HAP-1 (cell line): Measurements from ENCODE around the gene CHST3.
"Not testable (repeated sequence)": the region's sequence is repeated elsewhere in the genome, so short reads cannot be mapped to it uniquely, and the experiment has no call there.

Source experiments
- DNase-seq, 2 experiments: peaks; one replicate each; pipeline ENCODE4 v3.0.0-alpha.2; 2016 to 2020; ENCODE audit warnings: low spot score in 2 of 2
- H3K27me3 ChIP-seq: fragments of 250-450 bp; sonication (Bioruptor Pico); 2 replicates; pipeline ENCODE4 v1.5.1; 2020; ENCODE audit warnings: low read depth, mild to moderate bottlenecking, moderate library complexity
- H3K36me3 ChIP-seq: fragments of 250-450 bp; sonication (Bioruptor Pico); replicated peaks from 2 replicates; pipeline ENCODE4 v1.5.1; 2020; ENCODE audit warnings: mild to moderate bottlenecking
- H3K4me1 ChIP-seq: fragments of 250-450 bp; sonication (Bioruptor Pico); 2 replicates; pipeline ENCODE4 v1.5.1; 2020; ENCODE audit warnings: mild to moderate bottlenecking
- H3K4me3 ChIP-seq: fragments of 250-450 bp; sonication (Bioruptor Pico); 2 replicates; pipeline ENCODE4 v1.5.1; 2020; ENCODE audit warnings: mild to moderate bottlenecking, moderate library complexity
- H3K9me3 ChIP-seq: fragments of 250-450 bp; sonication (Bioruptor Pico); 2 replicates; pipeline ENCODE4 v1.5.1; 2020; ENCODE audit warnings: mild to moderate bottlenecking, moderate library complexity
- in situ Hi-C: fragments of 300-500 bp; cut with MboI; formaldehyde crosslinking; loops from 3 replicates; pipeline ENCODE4 v1.14.3; 2020; ENCODE audit warnings: low sequenced_read_pairs, inconsistent platforms, mixed read lengths

CHST3 gene

GRCh38 chr10:72020914-72021809, 57.0 kb downstream of the CHST3 start:
- Histone ChIP-seq H3K4me3 (no peak overlapping the region), H3K27me3 (no peaks in the 10 kb centered on the region), H3K9me3 (no peaks in the 10 kb centered on the region), H3K4me1 (no peaks in the 10 kb centered on the region), H3K36me3 (no peaks in the 10 kb centered on the region)
- in situ Hi-C loops, result no loop called here
- DNase-seq, result no peak

GRCh38 chr10:72022228-72022627, 58.0 kb downstream of the CHST3 start:
- Histone ChIP-seq H3K27me3 (no peaks in the 10 kb centered on the region), H3K9me3 (no peaks in the 10 kb centered on the region), H3K36me3 (no peaks in the 10 kb centered on the region), H3K4me1 (no peaks in the 10 kb centered on the region), H3K4me3 (no peak overlapping the region)
- no peak for DNase-seq
- in situ Hi-C loops, result no loop called here

GRCh38 chr10:72024596-72024995, 60.4 kb downstream of the CHST3 start:
- Histone ChIP-seq H3K27me3 (no peaks in the 10 kb centered on the region), H3K36me3 (no peaks in the 10 kb centered on the region), H3K4me1 (no peaks in the 10 kb centered on the region), H3K9me3 (no peaks in the 10 kb centered on the region), H3K4me3 (no peak overlapping the region)
- DNase-seq, result no peak
- in situ Hi-C loops, result no loop called here

- in situ Hi-C loops, result no loop called here
- H3K27me3 ChIP-seq, result no peaks in the 10 kb centered on the region
- H3K4me3 ChIP-seq, result no peak overlapping the region
- no peaks in the 10 kb centered on the region for H3K9me3 ChIP-seq
- H3K4me1 ChIP-seq, result no peaks in the 10 kb centered on the region
- DNase-seq, result no peak
- H3K36me3 ChIP-seq, result no peaks in the 10 kb centered on the region
Measured at GRCh38 chr10:72025400-72025799, 61.2 kb downstream of the CHST3 start.

GRCh38 chr10:72025832-72026231, 61.6 kb downstream of the CHST3 start:
- DNase-seq, result no peak
- in situ Hi-C loops, result no loop called here
- no peaks in the 10 kb centered on the region for H3K27me3 ChIP-seq
- no peaks in the 10 kb centered on the region for H3K4me1 ChIP-seq
- H3K4me3 ChIP-seq, result no peak overlapping the region
- H3K9me3 ChIP-seq, result no peaks in the 10 kb centered on the region
- no peaks in the 10 kb centered on the region for H3K36me3 ChIP-seq

- H3K9me3 ChIP-seq, result no peaks in the 10 kb centered on the region
- H3K27me3 ChIP-seq, result no peaks in the 10 kb centered on the region
- H3K4me3 ChIP-seq, result no peak overlapping the region
- DNase-seq, result no peak
- in situ Hi-C loops, result no loop called here
- H3K4me1 ChIP-seq, result no peaks in the 10 kb centered on the region
- H3K36me3 ChIP-seq, result no peaks in the 10 kb centered on the region
Measured at GRCh38 chr10:72026278-72027111, 62.3 kb downstream of the CHST3 start.

GRCh38 chr10:72027498-72027897, 63.3 kb downstream of the CHST3 start:
- no peaks in the 10 kb centered on the region for H3K36me3 ChIP-seq
- H3K4me1 ChIP-seq, result no peaks in the 10 kb centered on the region
- in situ Hi-C loops, result no loop called here
- H3K4me3 ChIP-seq, result no peak overlapping the region
- DNase-seq, result no peak
- no peaks in the 10 kb centered on the region for H3K27me3 ChIP-seq
- H3K9me3 ChIP-seq, result no peaks in the 10 kb centered on the region

DNA sequence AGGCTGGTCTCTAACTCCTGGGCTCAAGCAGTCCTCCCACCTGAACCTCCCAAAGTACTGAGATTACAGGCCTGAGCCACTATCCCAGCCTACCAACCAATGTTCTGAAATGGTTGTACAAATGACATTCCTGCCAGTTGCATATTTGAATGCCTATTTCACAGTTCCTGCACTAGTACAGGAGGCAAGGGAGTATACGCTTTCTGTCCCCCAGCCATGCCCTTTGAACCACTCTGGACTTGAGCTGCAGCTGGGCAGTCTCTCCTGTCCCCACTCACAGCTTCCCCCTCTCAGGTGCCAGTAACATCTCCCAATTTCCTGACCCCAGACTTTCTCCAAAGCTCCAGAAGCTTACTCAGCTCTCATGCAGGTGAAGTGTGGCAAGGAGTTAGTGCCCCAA, 65.2 kb downstream of the CHST3 start:
- no peak overlapping the region for H3K4me3 ChIP-seq
- in situ Hi-C loops, result no loop called here
- no peak for DNase-seq

GRCh38 chr10:72030762-72031543, 66.8 kb downstream of the CHST3 start:
- H3K9me3 ChIP-seq, result no peaks in the 10 kb centered on the region
- DNase-seq, result no peak
- no peaks in the 10 kb centered on the region for H3K27me3 ChIP-seq
- no peak overlapping the region for H3K4me3 ChIP-seq
- in situ Hi-C loops, result no loop called here
- H3K4me1 ChIP-seq, result no peaks in the 10 kb centered on the region
- H3K36me3 ChIP-seq, result no peaks in the 10 kb centered on the region

More for the DNA sequence above, 65.2 kb downstream of the CHST3 start:
- H3K4me1 ChIP-seq, result no peaks in the 10 kb centered on the region
- no peaks in the 10 kb centered on the region for H3K9me3 ChIP-seq
- no peaks in the 10 kb centered on the region for H3K36me3 ChIP-seq
- H3K27me3 ChIP-seq, result no peaks in the 10 kb centered on the region

DNA sequence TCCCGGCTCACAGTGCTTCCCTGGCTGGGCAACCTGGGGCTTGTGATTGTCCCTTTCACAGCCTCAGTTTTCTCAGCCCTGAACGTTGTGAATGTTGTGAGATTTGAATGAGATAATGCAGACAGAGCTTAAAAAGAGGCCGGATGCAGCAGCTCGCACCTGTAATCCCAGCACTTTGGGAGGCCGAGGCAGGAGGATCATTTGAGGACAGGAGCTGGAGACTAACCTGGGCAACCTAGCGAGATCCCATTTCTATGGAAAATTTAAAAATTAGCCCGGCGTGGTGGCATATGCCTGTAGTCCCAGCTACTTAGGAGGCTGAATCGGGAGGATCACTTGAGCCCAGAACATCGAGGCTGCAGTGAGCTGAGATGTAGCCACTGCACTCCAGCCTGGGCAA, 67.5 kb downstream of the CHST3 start:
- no peaks in the 10 kb centered on the region for H3K36me3 ChIP-seq
- no peak overlapping the region for H3K4me3 ChIP-seq
- H3K27me3 ChIP-seq, result no peaks in the 10 kb centered on the region
- no peaks in the 10 kb centered on the region for H3K9me3 ChIP-seq
- no peaks in the 10 kb centered on the region for H3K4me1 ChIP-seq
- in situ Hi-C loops, result no loop called here
- no peak for DNase-seq

DNA sequence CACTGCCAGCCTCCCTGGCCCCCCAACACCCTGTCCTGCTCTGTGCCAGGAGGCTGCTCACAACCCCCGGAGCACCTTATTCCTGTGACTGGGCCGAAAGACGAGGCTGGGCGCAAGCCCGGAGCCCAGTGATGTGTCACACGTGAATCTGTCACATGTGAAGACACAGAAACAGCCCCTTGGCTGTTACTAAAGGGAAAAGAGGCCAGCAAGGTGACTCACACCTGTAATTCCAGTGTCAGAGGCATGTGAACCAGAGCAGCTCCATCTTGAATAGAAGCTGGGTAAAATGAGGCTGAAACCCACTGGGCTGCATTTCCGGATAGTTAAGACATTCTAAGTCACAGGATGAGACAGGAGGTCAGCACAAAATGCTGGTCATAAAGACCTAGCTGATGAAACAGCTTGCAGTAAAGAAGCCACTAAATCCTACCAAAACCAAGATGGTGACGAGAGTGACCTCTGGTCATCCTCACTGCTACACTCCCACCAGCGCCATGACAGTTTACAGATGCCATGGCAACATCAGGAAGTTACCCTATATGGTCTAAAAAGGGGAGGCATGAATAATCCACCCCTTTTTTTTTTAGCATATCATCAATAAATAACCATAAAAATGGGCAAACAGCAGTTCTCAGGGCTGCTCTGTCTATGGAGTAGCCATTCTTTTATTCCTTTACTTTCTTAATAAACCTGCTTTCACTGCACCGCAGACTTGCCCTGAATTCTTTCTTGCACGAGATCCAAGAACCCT, 68.4 kb downstream of the CHST3 start:
- not testable (repeated sequence) for H3K27me3 ChIP-seq, DNase-seq

GRCh38 chr10:72034040-72034499, 69.9 kb downstream of the CHST3 start:
- DNase-seq, result no peak
- Histone ChIP-seq H3K9me3 (no peaks in the 10 kb centered on the region), H3K27me3 (no peaks in the 10 kb centered on the region), H3K4me3 (no peak overlapping the region), H3K36me3 (no peaks in the 10 kb centered on the region), H3K4me1 (no peaks in the 10 kb centered on the region; the same call in none of the 2 replicates)
- in situ Hi-C loops, result no loop called here

More for the DNA sequence above, 68.4 kb downstream of the CHST3 start:
- H3K9me3 ChIP-seq, H3K4me1 ChIP-seq, in situ Hi-C loops, H3K4me3 ChIP-seq, H3K36me3 ChIP-seq: not testable (repeated sequence)

DNA sequence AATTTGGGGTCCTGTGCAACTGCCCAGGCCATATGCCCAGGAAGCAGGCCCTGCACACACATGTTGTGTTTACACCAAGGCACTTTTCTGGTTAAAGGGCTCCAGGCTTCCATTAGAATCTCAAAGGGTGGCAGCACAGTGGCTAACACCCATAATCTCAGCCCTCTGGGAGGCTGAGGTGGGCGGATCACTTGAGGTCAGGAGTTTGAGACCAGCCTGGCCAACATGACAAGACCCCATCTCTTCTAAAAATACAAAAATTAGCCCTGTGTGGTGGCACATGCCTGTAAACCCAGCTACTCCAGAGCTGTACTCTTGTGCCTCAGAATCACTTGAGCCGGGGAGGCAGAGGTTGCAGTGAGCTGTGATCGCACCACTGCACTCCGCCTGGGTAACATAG, 70.6 kb downstream of the CHST3 start:
- no peak overlapping the region for H3K4me3 ChIP-seq

More for the DNA sequence above, 70.6 kb downstream of the CHST3 start:
- no peaks in the 10 kb centered on the region; the same call in none of the 2 replicates for H3K4me1 ChIP-seq
- no peak for DNase-seq
- H3K36me3 ChIP-seq, result no peaks in the 10 kb centered on the region
- H3K9me3 ChIP-seq, result no peaks in the 10 kb centered on the region
- in situ Hi-C loops, result no loop called here
- no peaks in the 10 kb centered on the region for H3K27me3 ChIP-seq
